ENCODE results near the gene PDGFC.

The PDGFC gene

DNA sequence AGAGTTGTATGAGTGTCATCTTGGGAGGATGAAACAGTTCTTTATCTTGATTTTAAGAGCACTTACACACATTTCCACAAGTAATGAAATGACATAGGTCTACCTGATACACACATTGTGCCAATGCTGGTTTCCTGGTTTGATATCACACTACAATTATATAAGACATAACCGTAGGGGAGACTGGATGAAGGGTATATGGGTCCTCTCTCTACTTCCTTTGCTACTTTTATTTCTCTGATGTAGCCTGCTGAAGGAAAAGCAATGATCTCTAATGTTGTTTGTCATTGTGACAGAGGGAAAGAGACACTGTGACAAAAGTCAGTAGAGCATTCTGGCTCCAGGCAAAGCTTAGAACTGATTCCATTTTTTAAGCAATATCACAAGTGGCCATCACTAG, 238.0 kb downstream of the PDGFC start:
- no peak for FAIRE-seq

- no peak for FAIRE-seq
These were observed 239.0 kb downstream of the PDGFC start for GRCh38 chr4:156732634-156733033.

DNA sequence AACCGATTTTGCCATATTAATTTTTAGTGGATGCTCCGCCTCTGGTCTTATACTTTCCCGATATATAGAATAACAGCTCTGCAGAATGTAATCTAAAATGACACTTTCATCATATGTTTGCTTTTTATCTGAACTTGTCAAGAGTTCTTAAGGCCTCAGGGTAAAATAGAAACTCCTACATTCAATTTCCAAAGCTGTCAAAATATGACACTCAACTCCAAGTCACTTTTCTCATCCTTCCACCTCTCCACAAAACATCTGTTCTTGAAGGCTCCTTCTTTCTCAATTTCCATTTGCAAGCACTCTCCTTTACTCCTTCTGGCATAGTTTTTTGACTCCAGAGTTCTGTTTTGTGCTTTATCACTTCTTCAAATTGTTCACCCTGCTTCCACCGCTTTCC, 242.2 kb downstream of the PDGFC start:
- FAIRE-seq = no peak

DNA sequence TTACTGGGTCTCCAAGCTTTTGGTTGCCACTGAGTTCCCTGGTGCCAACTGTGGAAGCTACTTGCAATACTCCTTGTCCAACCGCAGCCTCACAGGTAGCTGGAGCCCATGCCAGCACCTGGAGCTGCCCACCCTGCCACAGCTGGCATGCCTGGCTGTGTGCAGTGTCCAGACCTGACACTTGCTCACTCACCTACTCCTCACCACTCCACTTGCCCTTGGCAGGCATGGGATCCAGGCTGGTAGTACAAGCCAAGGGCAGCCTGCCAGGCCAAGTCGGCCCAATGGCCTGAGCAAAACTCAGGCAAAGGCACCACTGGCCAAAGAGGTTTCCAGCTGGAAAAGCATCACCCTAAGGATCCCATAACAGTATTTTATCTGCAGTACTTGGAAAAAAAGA, 246.3 kb downstream of the PDGFC start:
- FAIRE-seq = no peak

DNA sequence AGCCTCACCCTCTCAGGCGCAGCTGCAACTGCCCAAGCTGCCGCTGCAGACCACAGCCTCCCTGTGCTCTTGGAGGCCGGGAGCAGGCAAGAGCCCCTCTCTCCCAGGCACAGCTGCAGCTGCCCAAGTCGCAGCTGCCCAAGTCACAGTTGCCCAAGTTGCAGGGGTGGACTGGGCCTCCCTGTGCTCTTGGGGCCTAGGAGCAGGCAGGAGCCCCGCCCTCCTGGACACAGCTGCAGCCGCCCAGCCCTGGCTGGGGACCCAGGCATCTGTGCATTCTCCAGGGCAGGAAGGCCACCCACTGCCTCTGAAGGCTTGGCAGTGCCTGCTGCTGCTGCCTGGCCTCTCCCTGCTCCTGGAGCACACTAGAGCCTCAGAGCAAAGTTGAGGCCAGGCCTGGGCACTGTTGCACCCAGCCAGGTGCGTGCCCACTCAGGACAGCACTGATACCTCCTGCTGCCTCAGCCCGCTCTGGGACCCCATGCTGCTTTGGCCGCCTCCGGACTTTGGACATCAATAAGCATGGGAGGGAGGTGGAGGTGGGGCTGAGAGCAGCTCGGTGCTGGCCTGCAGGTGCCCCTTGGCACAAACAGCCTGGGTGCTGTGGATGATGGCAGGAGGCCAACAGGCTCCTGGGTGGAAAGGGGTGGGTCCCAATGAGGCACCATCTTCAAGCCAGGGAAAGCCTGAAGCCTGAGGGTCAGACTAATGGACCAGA, 247.5 kb downstream of the PDGFC start:
- FAIRE-seq = no peak

GRCh38 chr4:156718226-156718625, 253.4 kb downstream of the PDGFC start:
- no peak for FAIRE-seq

GRCh38 chr4:156711193-156711590, 260.4 kb downstream of the PDGFC start:
- FAIRE-seq = no peak

Data from endometrium (tissue), 2 donors.